Ovary (tissue), 3 donors: Measurements from ENCODE around the gene ZNF821.

ENCODE experiments used
- POLR2A ChIP-seq: fragments of 450-650 bp; IDR thresholded peaks from one replicate; pipeline ENCODE4 v1.6.1; 2017; ENCODE audit warnings: antibody characterized with exemption, mild to moderate bottlenecking, moderate library complexity
- TF ChIP-seq, protein P1 (sequence below), 3 donors: fragments of 450-650 bp in 2 of 3; fragments of 200-600 bp in 1 of 3; IDR thresholded peaks; one replicate each; pipeline versions ENCODE4 v1.5.1 to v1.8.0; 2016 to 2022; ENCODE audit warnings: antibody characterized with exemption in 3 of 3, mild to moderate bottlenecking in 1 of 3
- donor health status: DM: no; HTN: no; CAD: no.

DNA sequence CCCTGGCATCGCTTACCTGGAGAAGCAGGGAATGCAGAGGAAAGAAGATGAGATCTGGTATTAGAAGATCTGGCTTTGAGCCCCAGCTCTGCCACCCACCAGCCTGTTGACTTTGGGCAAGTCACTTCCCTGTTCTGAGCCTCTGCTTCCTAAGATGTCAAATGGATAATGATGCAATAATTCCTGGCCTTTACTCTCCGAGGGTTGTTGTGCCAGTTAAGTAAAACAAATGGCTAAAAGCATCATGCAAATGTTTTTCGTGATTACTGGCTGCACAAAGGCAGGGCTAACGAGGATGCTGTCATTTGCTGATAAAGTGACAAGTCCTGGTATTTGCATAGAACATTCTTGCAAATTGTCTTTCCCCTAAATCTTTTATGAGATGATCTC, 1.3 kb upstream of the ZNF821 start:
- TF ChIP-seq POLR2A: no peak
- TF ChIP-seq, protein P1, sequence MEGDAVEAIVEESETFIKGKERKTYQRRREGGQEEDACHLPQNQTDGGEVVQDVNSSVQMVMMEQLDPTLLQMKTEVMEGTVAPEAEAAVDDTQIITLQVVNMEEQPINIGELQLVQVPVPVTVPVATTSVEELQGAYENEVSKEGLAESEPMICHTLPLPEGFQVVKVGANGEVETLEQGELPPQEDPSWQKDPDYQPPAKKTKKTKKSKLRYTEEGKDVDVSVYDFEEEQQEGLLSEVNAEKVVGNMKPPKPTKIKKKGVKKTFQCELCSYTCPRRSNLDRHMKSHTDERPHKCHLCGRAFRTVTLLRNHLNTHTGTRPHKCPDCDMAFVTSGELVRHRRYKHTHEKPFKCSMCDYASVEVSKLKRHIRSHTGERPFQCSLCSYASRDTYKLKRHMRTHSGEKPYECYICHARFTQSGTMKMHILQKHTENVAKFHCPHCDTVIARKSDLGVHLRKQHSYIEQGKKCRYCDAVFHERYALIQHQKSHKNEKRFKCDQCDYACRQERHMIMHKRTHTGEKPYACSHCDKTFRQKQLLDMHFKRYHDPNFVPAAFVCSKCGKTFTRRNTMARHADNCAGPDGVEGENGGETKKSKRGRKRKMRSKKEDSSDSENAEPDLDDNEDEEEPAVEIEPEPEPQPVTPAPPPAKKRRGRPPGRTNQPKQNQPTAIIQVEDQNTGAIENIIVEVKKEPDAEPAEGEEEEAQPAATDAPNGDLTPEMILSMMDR (IDR thresholded peaks at IDR 0.05): no peak
